BE2C (cell line): ENCODE results near the gene PLP2.

ENCODE experiments used
- DNase-seq: peaks from one replicate; pipeline ENCODE4 v3.0.0-alpha.2; 2020
- H3K27me3 ChIP-seq: fragments of 250-450 bp; sonication (Bioruptor Pico); 2 replicates; pipeline ENCODE4 v1.5.1; 2020; ENCODE audit warnings: mild to moderate bottlenecking
- H3K36me3 ChIP-seq: fragments of 250-450 bp; sonication (Bioruptor Pico); 2 replicates; pipeline ENCODE4 v1.5.1; 2020; ENCODE audit warnings: mild to moderate bottlenecking
- H3K4me1 ChIP-seq: fragments of 250-450 bp; sonication (Bioruptor Pico); 2 replicates; pipeline ENCODE4 v1.5.1; 2020
- H3K4me3 ChIP-seq: 2 replicates; pipeline ENCODE4 v1.5.1; 2011; ENCODE audit warnings: low read depth, low read length
- H3K9me3 ChIP-seq: fragments of 250-450 bp; sonication (Bioruptor Pico); 2 replicates; pipeline ENCODE4 v1.5.1; 2020
- CTCF ChIP-seq: IDR thresholded peaks from 2 replicates; pipeline ENCODE4 v1.5.1; 2012; ENCODE audit warnings: mild to moderate bottlenecking, low read depth, low read length

Gene PLP2

GRCh38 chrX:49203536-49203935, 31.8 kb downstream of the PLP2 start:
- H3K4me1 ChIP-seq = 0 out of 2 replicates have a peak, but pooled peaks cover 2% of the 10 kb centered on the region
- H3K27me3 ChIP-seq = no peaks in the 10 kb centered on the region
- no peak for TF ChIP-seq CTCF
- DNase-seq = no peak
- H3K36me3 ChIP-seq = no peaks in the 10 kb centered on the region
- H3K9me3 ChIP-seq = no peaks in the 10 kb centered on the region
- no peak overlapping the region for H3K4me3 ChIP-seq

- Histone ChIP-seq H3K9me3 (no peaks in the 10 kb centered on the region), H3K27me3 (no peaks in the 10 kb centered on the region), H3K36me3 (no peaks in the 10 kb centered on the region), H3K4me3 (no peak overlapping the region), H3K4me1 (0 out of 2 replicates have a peak, but pooled peaks cover 2% of the 10 kb centered on the region)
- TF ChIP-seq CTCF = no peak
- no peak for DNase-seq
Observed at GRCh38 chrX:49204017-49204416, 32.3 kb downstream of the PLP2 start.

GRCh38 chrX:49204709-49205108, 33.0 kb downstream of the PLP2 start:
- no peak for TF ChIP-seq CTCF
- 0 out of 2 replicates have a peak, but pooled peaks cover 2% of the 10 kb centered on the region for H3K4me1 ChIP-seq
- H3K36me3 ChIP-seq = no peaks in the 10 kb centered on the region
- no peak overlapping the region for H3K4me3 ChIP-seq
- no peaks in the 10 kb centered on the region for H3K27me3 ChIP-seq
- H3K9me3 ChIP-seq = no peaks in the 10 kb centered on the region
- DNase-seq = no peak

GRCh38 chrX:49205443-49205842, 33.7 kb downstream of the PLP2 start:
- DNase-seq = no peak
- Histone ChIP-seq H3K27me3 (no peaks in the 10 kb centered on the region), H3K9me3 (no peaks in the 10 kb centered on the region), H3K4me1 (0 out of 2 replicates have a peak, but pooled peaks cover 2% of the 10 kb centered on the region), H3K4me3 (no peak overlapping the region), H3K36me3 (no peaks in the 10 kb centered on the region)
- TF ChIP-seq CTCF = no peak

- Histone ChIP-seq H3K4me1 (no peaks in the 10 kb centered on the region), H3K27me3 (no peaks in the 10 kb centered on the region), H3K9me3 (no peaks in the 10 kb centered on the region), H3K4me3 (no peak overlapping the region), H3K36me3 (no peaks in the 10 kb centered on the region)
- no peak for DNase-seq
- no peak for TF ChIP-seq CTCF
Observed at GRCh38 chrX:49206543-49206942, 34.8 kb downstream of the PLP2 start.

GRCh38 chrX:49208399-49208798, 36.7 kb downstream of the PLP2 start:
- TF ChIP-seq CTCF = no peak
- no peaks in the 10 kb centered on the region for H3K36me3 ChIP-seq
- no peak for DNase-seq
- no peaks in the 10 kb centered on the region for H3K9me3 ChIP-seq
- no peaks in the 10 kb centered on the region for H3K4me1 ChIP-seq
- no peak overlapping the region for H3K4me3 ChIP-seq
- H3K27me3 ChIP-seq = no peaks in the 10 kb centered on the region
